Measurements from ENCODE around the gene DOCK2. TPM values are rescaled to one million over a fixed set of nuclear protein-coding genes. Genes with fewer than 3 reads are reported as not detected.

The DOCK2 gene
- total and polyA plus RNA-seq, 2 donors (not counting 1 experiment from before 2014, with no cell fraction given): 112 to 330 TPM

- no peak overlapping the region for H3K27ac ChIP-seq (ENCODE audit: low read length in 2 of 2)
- H3K79me2 ChIP-seq (ENCODE audit: control insufficient read depth, insufficient read depth, low read length): no peaks in the 10 kb centered on the region
- intact Hi-C loops (cut with micrococcal nuclease): no loop called here
- ChIA-PET CTCF (no interaction called here), POLR2A (no interaction called here)
- TF ChIP-seq CTCF (IDR thresholded peaks at IDR 0.05): no peak
- no peak for TF ChIP-seq EZH2 (IDR thresholded peaks at IDR 0.05; ENCODE audit: borderline replicate concordance, insufficient read depth, low read depth, low read length, poor library complexity, severe bottlenecking)
- WGBS (ENCODE audit: insufficient coverage): 66% methylated on average over 4 of the region's 4 CpGs
- H3K9me3 Mint-ChIP-seq (ENCODE audit: insufficient read depth): peaks cover 3% of the 10 kb centered on the region
- H3K9ac ChIP-seq (ENCODE audit: low read length): no peak overlapping the region
- no peaks in the 10 kb centered on the region for H3K4me1 Mint-ChIP-seq
- no peaks in the 10 kb centered on the region for H4K20me1 ChIP-seq (ENCODE audit: control insufficient read depth, insufficient read depth, low read length, poor library complexity, severe bottlenecking)
- DNase-seq: no peak
- H3K27me3 Mint-ChIP-seq: peaks cover 10% of the 10 kb centered on the region
- no peaks in the 10 kb centered on the region for H3K36me3 ChIP-seq (replicated peaks in 1 of 2; ENCODE audit: control extremely low read depth in 1 of 2, control insufficient read depth in 1 of 2, extremely low read depth in 1 of 2, insufficient read depth in 2 of 2, low read length in 1 of 2)
- no peak overlapping the region for H3K4me3 ChIP-seq (ENCODE audit: control extremely low read depth in 1 of 5, extremely low read depth in 1 of 5, insufficient read depth in 1 of 5, low read depth in 2 of 5, low read length in 4 of 5)
- peaks cover 0 to 2% (median 0%) of the 10 kb centered on the region in 3 donors for H3K9me3 ChIP-seq (ENCODE audit: control extremely low read depth in 1 of 3, control insufficient read depth in 2 of 3, insufficient read depth in 1 of 3, low read length in 2 of 3)
- H3K27me3 ChIP-seq (replicated peaks in 1 of 4; ENCODE audit: control extremely low read depth in 1 of 4, control insufficient read depth in 3 of 4, insufficient read depth in 4 of 4, low read length in 3 of 4): no peaks in the 10 kb centered on the region
- ATAC-seq (ENCODE audit: low read depth): no peak
- H2AFZ ChIP-seq (ENCODE audit: insufficient read depth, low read depth, low read length, poor library complexity, severe bottlenecking): no peak overlapping the region
- H3K4me1 ChIP-seq (ENCODE audit: control insufficient read depth in 2 of 2, insufficient read depth in 2 of 2, low read length in 2 of 2): no peaks in the 10 kb centered on the region
- no peak overlapping the region for H3K4me2 ChIP-seq (replicated peaks; ENCODE audit: low read depth, low read length, poor library complexity, severe bottlenecking)
- no peak overlapping the region for H3K4me3 Mint-ChIP-seq
- H3K27ac Mint-ChIP-seq: no peak overlapping the region
Observed at GRCh38 chr5:170132269-170132975, 495.3 kb downstream of the DOCK2 start.

Small RNA genes within 50 kb of the gene (small RNA-seq; reads per million reads assigned to genes)
- not detected for gene MIR378E (ENCODE audit: insufficient read length, low read depth, low replicate concordance)

Other genes starting within 250 kb of the DOCK2 start
- 14.8 and 17.9 TPM in 2 replicates for gene SPDL1, start 53.5 kb upstream of the DOCK2 start, total RNA-seq
- gene SPDL1, start 53.5 kb upstream of the DOCK2 start, polyA plus RNA-seq: 4.1 and 7.6 TPM in 2 replicates